ENCODE results near the gene TPX2. TPM values are rescaled to one million over a fixed set of nuclear protein-coding genes. Genes with fewer than 3 reads are reported as not detected.

TPX2 gene
- total RNA-seq, 2 experiments from 2014 or later, result 0.85 to 0.89 TPM

GRCh38 chr20:31718952-31719643 is 20.0 kb upstream of the TPX2 start:
- Histone ChIP-seq H3K4me1 (ENCODE audit: insufficient read depth, low read length) (peaks cover 69% of the 10 kb centered on the region), H3K4me3 (ENCODE audit: low read length) (peak overlapping the region; percentile 99), H3K27me3 (ENCODE audit: control insufficient read depth in 1 of 2, insufficient read depth in 2 of 2, low read length in 2 of 2) (no peaks in the 10 kb centered on the region), H3K9me3 (ENCODE audit: control insufficient read depth in 1 of 2, insufficient read depth in 1 of 2, low read length in 2 of 2) (no peaks in the 10 kb centered on the region), H3K36me3 (ENCODE audit: insufficient read depth, low read length) (peaks cover 29% of the 10 kb centered on the region), H3K27ac (ENCODE audit: low read depth in 1 of 2, low read length in 2 of 2) (peak overlapping the region in 1 of 2 donors; percentile 14)
- POLR2A ChIA-PET, result interaction anchor here (1.5 to 7.5 kb wide), 3 partner anchors 17 to 54 kb away, joined by 4 to 91 read pairs (median 4); no protein-coding TSS in a partner anchor
- no peak for TF ChIP-seq CTCF (IDR thresholded peaks at IDR 0.05)
- H3K27me3 Mint-ChIP-seq, result no peaks in the 10 kb centered on the region
- intact Hi-C loops (cut with DNase I, micrococcal nuclease), result no loop called here
- peak overlapping the region; percentile 87 for H3K27ac Mint-ChIP-seq
- peaks cover 81% of the 10 kb centered on the region for H3K4me1 Mint-ChIP-seq (ENCODE audit: low read depth)
- CTCF ChIA-PET, result interaction anchor here (1.5 to 7.2 kb wide), 2 partner anchors 57 to 114 kb away, joined by 3 to 197 read pairs; partner anchors contain the start of gene ID1
- H3K36me3 Mint-ChIP-seq (ENCODE audit: low read depth), result peaks cover 49% of the 10 kb centered on the region
- peak overlapping the region; percentile 97 for H3K4me3 Mint-ChIP-seq
- peak in 2 of 14 experiments; percentile 20 to 37 for DNase-seq
- H3K9me3 Mint-ChIP-seq, result no peaks in the 10 kb centered on the region
- no peak for ATAC-seq (ENCODE audit: poor library complexity)

GRCh38 chr20:31719644-31720485 is 19.2 kb upstream of the TPX2 start:
- H3K9me3 ChIP-seq (ENCODE audit: control insufficient read depth in 1 of 2, insufficient read depth in 1 of 2, low read length in 2 of 2), result no peaks in the 10 kb centered on the region
- H3K36me3 ChIP-seq (ENCODE audit: insufficient read depth, low read length), result peaks cover 23% of the 10 kb centered on the region
- peaks cover 68% of the 10 kb centered on the region for H3K4me1 ChIP-seq (ENCODE audit: insufficient read depth, low read length)
- DNase-seq (no peak), ATAC-seq (ENCODE audit: poor library complexity) (no peak)
- no peaks in the 10 kb centered on the region for H3K9me3 Mint-ChIP-seq
- H3K4me1 Mint-ChIP-seq (ENCODE audit: low read depth), result peaks cover 76% of the 10 kb centered on the region
- H3K4me3 Mint-ChIP-seq, result peak overlapping the region; percentile 97
- no peaks in the 10 kb centered on the region for H3K27me3 ChIP-seq (ENCODE audit: control insufficient read depth in 1 of 2, insufficient read depth in 2 of 2, low read length in 2 of 2)
- no peak for TF ChIP-seq CTCF (IDR thresholded peaks at IDR 0.05)
- H3K36me3 Mint-ChIP-seq (ENCODE audit: low read depth), result peaks cover 42% of the 10 kb centered on the region
- no peaks in the 10 kb centered on the region for H3K27me3 Mint-ChIP-seq
- POLR2A ChIA-PET, result interaction anchor here (1.0 to 7.5 kb wide), 5 partner anchors 18 to 58 kb away, joined by 4 to 91 read pairs (median 7); no protein-coding TSS in a partner anchor
- H3K4me3 ChIP-seq (ENCODE audit: low read length), result peak overlapping the region; percentile 99
- peak overlapping the region in 1 of 2 donors; percentile 19 for H3K27ac ChIP-seq (ENCODE audit: low read depth in 1 of 2, low read length in 2 of 2)
- CTCF ChIA-PET, result interaction anchor here (0.7 to 7.2 kb wide), 7 partner anchors 20 to 115 kb away, joined by 3 to 197 read pairs (median 3); partner anchors contain the start of gene ID1
- intact Hi-C loops (cut with DNase I, micrococcal nuclease), result loop anchor here (5.0 kb wide), 3 partner anchors 43 to 148 kb away; partner anchors contain the start of gene ID1 (in 1 of the 2)
- H3K27ac Mint-ChIP-seq, result peak overlapping the region; percentile 87

Data from CD4-positive, alpha-beta T cell (primary cell).